Inferior parietal cortex (tissue), 1 donor: ENCODE data around the gene PAWR.
"Not testable (repeated sequence)": the region's sequence is repeated elsewhere in the genome, so short reads cannot be mapped to it uniquely, and the experiment has no call there.

Experiments used
- DNase-seq: peaks from one replicate; pipeline ENCODE4 v3.0.0-alpha.2; 2016; ENCODE audit errors: extremely low spot score

Gene PAWR

DNA sequence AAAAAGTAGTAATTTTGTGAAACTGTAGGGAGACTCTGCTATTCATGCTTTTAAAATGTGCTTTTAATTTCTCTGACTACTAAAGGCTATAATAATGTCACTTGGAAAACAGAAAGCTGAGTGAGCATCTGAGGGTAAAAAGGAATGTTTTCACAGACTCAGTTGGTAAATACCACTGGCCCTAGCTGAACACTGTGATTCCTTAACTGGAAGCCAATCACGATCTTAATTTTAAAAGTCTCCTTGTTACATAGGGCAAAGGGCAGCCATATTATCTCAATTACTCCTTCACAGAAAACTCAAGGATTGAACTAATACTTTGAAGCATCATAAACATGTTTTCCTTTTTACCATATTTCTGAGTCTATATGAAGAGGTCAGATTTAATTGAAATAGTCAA, 41.9 kb downstream of the PAWR start:
- no peak for DNase-seq

DNA sequence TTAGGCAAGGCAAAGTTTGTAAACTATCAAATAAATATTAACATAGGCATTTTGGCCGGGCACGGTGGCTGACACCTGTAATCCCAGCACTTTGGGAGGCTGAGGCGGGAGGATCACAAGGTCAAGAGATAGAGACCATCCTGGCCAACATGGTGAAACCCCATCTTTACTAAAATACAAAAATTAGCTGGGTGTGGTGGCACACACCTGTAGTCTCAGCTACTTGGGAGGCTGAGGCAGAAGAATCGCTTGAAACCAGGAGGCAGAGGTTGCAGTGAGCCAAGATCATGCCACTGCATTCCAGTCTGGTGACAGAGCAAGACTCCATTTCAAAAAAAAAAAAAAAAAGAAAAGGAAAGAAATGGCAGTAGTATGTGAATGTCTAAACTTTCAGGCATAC, 43.9 kb downstream of the PAWR start:
- not testable (repeated sequence) for DNase-seq

DNA sequence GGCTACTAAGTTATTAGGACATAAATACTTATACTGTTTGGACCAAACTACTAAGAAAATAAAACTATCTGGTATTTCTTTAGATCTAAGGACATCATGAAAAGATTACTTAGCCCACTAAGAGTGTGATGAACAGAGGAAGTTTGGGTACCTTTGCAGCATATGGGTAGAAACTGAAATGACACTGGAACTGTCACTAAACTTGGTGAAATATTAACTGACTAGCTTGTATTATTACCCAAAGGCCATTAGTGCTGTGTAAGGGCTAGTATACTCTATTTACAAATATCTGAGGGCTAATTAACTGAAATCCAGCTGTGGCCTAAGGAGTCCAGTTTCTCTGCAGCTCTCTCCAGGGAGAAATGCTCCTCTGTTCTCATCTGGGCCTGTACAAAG, 45.5 kb downstream of the PAWR start:
- DNase-seq: no peak

DNA sequence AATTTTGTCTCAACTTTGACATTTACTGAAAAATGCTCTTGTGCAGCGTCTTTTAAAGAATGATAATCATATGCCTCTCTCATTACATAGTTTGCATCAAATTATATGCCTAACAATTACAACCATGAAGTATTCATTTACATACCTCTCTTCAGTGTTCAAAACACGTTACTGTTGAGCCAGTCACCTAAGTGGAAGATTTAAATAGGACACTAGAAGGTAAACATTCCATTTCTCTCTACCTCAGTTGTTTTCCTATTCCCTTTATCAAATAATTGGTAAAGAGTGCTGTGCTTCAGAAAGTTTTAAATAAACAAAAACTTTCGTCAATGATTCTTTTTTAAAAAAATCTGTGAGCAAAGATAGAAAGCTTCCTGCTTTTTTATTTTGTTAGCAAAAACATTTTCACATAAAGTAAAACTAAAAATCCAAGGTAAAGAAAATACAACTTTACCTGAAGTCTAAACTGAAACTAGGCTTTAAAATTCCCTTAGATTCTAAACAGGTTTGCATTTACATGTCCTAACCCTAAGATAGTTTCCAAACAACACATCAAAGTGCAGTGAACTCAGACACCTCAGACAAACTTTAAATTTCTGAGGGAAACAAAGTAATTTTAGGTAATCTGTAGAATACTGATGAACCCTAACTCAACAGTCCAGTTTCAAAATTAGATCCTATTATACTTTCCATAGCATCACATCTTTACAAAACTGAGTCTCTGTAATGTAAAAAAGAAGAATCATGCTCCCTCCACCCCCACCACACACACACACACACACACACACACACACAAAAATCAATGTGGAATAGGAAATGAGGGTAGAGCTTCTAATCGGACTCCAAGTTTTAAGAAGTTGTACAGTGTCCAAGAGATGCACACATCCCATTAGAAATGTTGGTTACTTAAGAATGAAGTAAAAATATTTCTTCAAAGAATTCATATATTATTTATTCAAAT, 46.2 kb downstream of the PAWR start:
- DNase-seq: no peak

DNA sequence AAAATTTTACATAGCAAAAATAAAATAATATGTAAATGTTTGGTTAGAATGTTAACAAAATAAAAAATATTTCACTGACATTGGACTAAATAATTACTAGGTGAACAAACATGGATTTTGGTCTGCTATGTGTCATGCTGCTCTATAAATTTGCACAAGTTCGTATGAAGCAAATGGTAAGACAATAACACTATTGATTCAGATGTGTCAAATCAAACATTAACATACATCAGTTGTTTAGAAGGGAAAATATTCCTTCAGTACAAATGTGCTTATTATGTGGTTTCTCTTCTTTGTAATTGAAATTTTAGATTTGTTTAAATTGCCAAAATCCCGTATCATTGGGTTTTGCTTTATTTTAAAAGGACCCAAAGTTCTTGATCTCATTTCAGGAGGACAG, 46.9 kb downstream of the PAWR start:
- no peak for DNase-seq

DNA sequence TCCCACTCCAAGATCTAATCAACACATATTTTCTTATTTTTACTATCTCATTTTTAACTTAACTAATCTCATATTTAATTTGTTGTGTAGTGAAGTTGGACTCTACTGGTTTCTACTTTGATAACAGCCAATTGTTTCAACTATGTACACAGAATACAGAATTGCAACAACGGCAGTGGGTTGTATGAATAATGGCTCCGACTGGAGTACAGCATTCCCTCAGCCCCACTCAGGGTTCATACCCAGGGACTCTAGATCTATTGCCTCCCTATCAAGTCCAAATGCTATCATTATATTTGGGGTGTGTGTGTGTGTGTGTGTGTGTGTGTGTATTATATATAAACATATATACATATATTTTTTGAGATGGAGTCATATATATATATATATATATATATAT, 52.3 kb downstream of the PAWR start:
- DNase-seq: no peak

DNA sequence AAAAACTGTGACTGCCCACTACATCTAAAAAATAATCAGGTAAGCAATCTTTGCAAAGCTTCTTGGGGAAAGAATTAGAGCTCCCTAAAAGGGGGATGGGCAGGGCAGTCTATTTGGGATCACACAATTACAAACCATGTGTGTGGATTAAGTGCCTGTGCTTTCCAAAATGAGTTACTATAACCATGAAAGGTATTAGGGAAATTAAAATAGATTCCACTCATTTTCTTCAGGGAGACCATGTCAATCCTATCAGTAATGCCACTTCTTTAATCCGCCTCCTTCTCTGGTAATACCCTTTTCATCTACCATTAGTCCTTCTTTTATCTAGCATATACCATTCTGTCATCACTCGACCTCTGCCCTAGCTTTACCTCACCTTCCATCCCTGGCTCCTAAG, 53.7 kb downstream of the PAWR start:
- DNase-seq: no peak

DNA sequence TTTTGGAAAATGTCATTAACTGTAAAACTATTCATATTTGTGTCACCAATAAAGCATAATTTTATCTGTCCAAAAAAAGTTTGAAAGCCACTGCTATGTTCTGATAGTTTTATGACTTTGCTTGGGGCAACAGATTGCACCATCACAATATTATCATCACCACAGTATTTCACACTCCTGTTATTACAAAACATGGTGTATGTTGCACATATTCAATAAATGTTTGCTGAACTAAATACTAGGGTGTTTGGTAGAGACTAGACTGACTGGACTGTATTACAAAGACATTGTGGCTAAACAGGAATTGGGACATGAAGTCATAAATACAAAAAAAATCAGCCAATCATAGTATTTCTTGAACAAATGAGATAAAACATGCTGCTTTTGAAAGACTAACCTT, 55.1 kb downstream of the PAWR start:
- no peak for DNase-seq

DNA sequence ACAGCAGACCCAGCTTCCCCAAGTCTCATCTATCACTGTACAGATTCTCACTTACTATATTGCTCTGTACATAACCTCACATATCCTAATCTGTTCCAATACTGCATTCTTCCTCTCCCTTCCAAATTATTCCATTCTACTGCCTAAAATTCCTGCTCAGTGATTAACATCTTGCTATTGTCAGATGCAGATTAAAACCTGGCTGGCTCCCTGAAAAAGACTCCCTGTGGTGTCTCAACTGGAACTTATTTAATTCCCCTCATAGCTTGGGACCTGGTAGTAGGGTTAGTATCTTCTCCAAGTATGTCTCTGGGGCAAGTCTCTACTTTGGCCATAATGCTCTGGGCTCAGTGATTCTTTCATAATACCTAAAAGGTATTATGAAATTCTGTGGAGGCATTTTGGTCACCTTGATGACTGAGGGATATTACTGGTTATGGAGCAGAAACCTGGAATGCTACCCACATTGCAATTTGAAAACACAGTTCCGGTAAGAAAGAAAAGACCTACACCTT, 55.8 kb downstream of the PAWR start:
- no peak for DNase-seq

DNA sequence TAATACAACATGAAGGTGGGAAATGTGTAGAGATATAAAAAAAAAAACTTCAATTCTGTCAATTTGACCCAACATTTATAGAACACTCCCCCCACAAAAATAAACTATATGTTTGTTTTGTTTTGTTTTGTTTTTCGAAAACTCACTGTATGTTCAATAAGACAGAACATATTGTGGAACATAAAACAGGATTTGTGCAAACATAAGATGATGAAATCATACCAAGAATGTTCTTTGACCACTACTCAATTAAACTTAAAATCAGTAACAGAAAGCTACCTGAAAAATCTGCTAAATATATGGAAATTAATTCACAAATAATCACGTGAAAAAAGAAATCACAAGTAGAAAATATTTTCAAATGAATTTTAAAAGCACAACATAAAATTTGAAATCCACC, 61.2 kb downstream of the PAWR start:
- no peak for DNase-seq

DNA sequence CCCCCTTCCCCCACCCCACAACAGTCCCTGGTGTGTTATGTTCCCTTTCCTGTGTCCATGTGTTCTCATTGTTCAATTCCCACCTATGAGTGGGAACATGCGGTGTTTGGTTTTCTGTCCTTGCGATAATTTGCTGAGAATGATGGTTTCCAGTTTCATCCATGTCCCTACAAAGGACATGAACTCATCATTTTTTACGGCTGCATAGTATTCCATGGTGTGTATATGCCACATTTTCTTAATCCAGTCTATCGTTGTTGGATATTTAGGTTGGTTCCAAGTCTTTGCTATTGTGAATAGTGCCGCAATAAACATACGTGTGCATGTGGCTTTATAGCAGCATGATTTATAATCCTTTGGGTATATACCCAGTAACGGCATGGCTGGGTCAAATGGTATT, 64.0 kb downstream of the PAWR start:
- not testable (repeated sequence) for DNase-seq

DNA sequence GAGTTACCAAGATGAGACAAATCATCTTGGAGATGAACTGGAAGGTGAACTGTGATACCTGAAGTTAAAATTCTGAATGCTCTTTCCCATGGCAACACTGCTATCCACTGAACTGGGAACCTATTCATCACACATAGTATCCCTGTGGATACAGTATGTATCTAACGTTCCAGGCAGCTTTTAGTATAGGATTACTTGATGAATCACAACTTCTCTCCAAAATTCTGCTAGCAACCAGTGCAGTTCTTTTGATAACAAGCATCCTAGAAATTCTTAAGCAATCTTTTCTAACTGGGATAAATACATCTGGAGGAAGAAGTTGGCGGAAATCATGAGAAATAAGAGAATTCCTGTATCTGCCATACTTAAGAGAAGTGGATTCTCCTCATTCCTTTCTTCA, 66.4 kb downstream of the PAWR start:
- DNase-seq: no peak

DNA sequence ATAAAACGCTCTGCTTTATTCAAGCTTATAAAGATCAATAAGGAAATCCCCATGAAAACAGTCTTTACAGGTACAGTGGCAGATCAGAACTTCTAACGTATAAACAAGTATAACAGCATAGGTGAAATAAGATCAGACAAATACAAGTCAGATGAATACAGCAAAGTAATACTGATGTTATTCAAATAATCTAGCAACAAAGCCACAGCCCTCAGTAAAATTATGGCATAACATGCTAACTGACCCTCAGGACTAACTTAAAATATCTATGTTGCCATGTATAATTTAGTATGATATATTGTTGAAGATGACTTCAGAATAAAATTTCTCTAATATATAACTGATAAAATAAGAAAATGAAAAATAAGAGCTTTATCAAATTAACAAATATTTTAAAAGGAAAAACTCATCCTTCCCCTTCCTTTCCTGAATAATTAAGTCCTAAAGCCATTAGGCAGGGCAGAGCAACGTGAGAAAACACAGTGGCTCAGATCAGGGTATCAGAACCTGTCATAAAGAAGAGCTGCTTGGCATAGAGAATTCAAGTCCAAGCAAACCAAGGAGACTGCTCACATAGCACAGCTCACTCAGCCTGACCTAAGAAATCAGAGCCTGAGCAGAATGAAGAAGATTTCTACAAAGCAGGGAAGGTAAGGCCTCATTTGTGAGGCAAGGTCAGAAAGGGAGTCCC, 70.7 kb downstream of the PAWR start:
- DNase-seq: no peak

DNA sequence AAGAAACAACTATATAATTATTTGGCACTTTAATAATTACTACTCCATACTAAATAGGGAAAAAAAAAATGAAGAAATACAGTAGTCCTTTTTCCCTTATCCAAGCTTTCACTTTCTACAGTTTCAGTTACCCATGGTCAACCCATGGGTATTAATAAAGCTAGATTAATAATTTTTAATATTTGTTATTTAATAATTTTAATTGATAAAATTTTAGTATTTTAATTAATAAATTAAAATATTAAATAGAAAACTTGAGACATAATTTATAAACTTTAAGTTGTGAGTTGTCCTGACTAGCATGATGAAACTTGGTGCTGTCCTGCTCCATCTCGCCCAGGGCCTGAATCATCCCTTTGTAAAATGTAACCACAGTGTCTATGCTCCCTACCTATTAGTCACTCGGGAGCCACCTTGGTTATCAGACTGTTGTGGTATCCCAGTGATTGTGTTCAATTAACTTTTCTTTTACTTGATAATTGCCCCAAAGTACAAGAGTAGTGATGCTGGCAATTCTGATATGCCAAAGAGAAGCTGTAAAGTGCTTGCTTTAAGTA, 71.8 kb downstream of the PAWR start:
- no peak for DNase-seq

DNA sequence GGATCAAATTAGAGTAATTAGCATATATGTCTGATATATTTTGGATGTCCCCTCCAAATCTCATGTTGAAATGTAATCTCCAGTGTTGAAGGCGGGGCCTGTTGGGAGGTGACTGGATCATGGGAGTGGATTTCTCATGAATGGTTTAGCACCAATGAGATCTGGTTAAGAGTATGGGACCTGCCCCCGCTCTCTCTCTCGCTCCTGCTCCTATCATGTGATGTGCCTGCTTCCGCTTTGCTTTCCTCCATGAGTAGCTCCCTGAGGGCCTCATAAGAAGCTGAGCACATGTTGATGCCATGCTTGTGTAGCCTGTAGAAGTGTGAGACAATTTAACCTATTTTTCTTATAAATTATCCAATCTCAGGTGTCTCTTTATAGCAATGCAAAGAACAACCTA, 73.1 kb downstream of the PAWR start:
- DNase-seq: no peak

DNA sequence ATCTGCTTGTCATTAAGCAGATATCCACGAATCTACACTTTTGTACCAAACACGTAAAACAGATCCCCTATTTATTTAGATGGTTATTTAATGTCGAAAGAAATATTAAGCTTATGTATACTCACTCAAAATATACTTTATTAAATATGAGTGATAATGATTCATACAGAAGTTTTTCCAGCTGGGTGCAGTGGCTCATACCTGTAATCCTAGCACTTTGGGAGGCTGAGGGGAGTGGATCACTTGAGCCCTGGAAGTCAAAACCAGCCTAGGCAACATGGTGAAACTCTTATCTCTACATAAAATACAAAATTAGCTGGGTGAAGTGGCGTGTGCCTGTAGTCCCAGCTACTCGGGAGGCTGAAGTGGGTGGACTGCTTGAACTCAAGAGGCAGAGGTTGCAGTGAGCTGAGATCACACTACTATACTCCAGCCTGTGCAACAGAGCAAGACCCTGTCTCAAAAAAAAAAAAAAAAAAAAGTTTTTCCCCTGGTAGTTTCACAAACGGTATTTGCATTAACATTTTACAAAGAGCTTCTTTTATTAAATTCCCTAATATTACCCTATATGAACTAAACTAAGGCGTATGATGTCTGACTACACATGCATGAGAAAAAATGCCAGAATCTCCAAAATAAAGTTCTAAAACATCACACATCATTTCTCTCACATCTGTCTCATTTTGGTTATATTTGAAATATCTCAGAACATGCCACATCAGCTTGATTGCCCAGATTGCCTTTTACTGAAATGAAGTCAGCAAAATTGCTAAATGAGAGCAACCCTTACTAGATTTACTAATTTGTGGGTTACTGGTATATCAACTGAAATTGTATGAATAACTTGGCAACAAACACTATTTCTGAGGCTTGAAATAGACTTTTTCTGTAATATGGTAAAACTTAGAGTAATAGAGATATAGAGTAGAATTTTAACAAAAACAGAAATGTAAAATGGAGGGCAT, 74.9 kb downstream of the PAWR start:
- no peak for DNase-seq

DNA sequence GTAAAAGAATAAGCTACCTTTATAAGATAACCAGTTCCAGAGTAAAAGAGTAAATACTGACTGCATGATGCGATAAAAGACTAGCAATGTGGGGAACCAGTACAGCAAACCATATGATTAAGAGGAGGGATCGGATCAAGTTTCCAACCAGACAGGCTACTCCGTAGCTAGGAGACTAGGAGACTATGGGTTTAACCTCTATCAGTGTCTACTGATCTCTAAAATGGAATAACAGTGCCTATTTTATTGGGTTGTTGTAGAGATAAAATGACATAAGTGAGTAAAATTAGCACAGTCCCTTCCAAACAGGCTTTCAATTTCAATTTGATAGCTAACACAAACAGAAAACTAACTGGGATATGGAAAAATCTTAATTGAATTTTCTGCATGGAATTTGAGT, 76.0 kb downstream of the PAWR start:
- no peak for DNase-seq

DNA sequence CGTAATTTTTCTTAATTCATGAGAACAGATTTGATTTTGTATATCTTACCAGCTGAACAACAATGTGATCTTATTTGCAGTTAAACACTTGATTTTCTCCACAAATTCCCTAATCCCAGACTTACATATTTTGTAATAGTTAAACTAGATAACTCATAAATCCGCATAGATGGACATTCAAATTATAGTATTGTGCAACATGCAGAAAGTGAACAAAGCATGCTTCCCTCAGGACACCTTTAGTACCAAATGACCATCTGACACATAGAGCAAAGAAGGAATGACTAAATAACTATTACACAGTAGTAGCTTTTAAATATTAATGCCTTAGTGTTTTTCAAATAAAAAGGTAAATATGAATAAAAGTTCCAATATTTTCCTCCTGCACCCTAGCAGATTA, 88.9 kb downstream of the PAWR start:
- no peak for DNase-seq

DNA sequence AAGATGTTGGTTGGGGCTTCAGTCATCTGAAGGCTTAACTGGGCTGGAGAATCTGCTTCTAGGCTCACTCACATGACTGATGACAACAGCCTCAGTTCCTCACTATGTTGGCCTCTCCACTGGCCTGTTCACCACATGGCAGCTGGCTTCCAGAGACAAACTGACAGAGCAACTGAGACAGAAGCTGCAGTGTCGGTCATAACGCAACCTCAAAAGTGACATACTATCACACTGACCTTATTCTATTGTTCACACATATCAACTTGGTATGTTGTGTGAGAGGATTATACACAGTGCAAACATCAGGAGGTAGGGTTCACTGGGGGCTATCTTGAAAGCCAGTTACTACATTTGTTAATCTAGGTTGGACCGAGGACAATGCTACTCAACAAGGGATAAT, 92.9 kb downstream of the PAWR start:
- DNase-seq: no peak

DNA sequence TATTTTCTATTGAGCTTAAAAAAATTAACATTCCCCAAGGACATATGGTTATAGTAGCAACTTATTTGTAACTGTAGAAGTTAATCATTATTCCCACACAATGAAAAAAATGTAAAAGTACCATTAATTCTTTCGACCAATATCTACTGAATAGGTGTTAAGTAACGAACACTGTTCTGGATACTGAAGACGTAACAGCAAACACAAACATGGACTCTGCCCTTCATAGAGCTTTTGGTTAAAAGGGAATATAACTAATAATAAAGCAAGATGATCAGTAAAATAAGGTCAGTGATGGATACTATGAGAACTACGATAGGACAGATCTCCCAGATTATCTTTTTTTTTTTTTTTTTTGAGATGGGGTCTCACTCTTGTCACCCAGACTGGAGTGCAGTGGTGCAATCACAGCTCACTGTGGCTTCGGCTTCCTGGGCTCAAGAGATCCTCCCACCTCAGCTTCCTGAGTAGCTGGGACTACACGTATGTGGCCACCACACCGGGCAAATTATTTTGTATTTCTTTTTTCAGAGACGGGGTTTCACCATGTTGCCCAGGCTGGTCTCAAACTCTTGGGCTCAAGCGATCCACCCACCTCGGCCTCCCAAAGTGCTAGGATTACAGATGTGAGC, 93.9 kb downstream of the PAWR start:
- no peak for DNase-seq

DNA sequence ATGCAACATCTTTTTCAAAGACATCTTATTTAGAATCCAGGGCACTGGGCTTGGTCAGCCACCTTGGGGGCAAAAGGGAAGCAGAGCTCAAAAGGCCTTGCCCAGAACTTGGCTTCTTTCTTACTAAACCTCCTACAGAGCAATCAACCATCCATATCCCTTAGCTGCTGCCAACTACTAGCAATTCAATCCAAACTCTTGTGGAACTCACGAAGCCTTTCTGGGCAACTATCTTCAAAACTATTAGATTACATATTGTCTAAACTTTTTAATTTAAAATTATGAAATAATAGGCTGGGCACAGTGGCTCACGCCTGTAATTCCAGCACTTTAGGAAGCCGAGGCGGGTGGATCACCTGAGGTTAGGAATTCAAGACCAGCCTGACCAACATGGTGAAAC, 95.5 kb downstream of the PAWR start:
- no peak for DNase-seq
